ENCODE measurements around the gene KRTAP5-9. TPM values are rescaled to one million over a fixed set of nuclear protein-coding genes. Genes with fewer than 3 reads are reported as not detected.

The KRTAP5-9 gene
- total RNA-seq, 1 donor from 2014 or later: not detected

- H3K27me3 Mint-ChIP-seq (ENCODE audit: low read depth, unreplicated experiment): peaks cover 39% of the 10 kb centered on the region
- Histone ChIP-seq H3K4me2 (ENCODE audit: low read length) (no peak overlapping the region), H4K20me1 (ENCODE audit: insufficient read depth, low read length) (no peaks in the 10 kb centered on the region), H3K9me3 (ENCODE audit: insufficient read depth, low read depth, low read length) (no peaks in the 10 kb centered on the region), H2AFZ (ENCODE audit: low read depth, low read length) (no peak overlapping the region), H3K9ac (ENCODE audit: low read length) (no peak overlapping the region), H3K4me3 (ENCODE audit: insufficient read depth, low read depth, low read length) (no peak overlapping the region), H3K36me3 (ENCODE audit: insufficient read depth, low read length) (no peaks in the 10 kb centered on the region), H3K27me3 (ENCODE audit: insufficient read depth, low read length) (peaks cover 5% of the 10 kb centered on the region), H3K79me2 (ENCODE audit: insufficient read depth, low read length) (no peaks in the 10 kb centered on the region), H3K4me1 (ENCODE audit: insufficient read depth, low read length) (no peaks in the 10 kb centered on the region), H3K27ac (ENCODE audit: low read depth, low read length) (no peak overlapping the region)
- TF ChIP-seq EZH2 (IDR thresholded peaks at IDR 0.05; ENCODE audit: insufficient read depth, low read length): no peak
- TF ChIP-seq CTCF (IDR thresholded peaks at IDR 0.05; ENCODE audit: insufficient read depth, low read depth, low read length): no peak
- no peak overlapping the region for H3K27ac Mint-ChIP-seq (ENCODE audit: unreplicated experiment)
- no peaks in the 10 kb centered on the region for H3K36me3 Mint-ChIP-seq (ENCODE audit: low read depth, unreplicated experiment)
- H3K9me3 Mint-ChIP-seq (ENCODE audit: unreplicated experiment): peaks cover 6% of the 10 kb centered on the region
- no peak overlapping the region for H3K4me3 Mint-ChIP-seq (ENCODE audit: unreplicated experiment)
- no peak for DNase-seq (ENCODE audit: low read depth)
- H3K4me1 Mint-ChIP-seq (ENCODE audit: low read depth, unreplicated experiment): no peaks in the 10 kb centered on the region
- FAIRE-seq: no peak
Measured at GRCh38 chr11:71562120-71562519, 13.9 kb downstream of the KRTAP5-9 start.

GRCh38 chr11:71563406-71563805 is 15.2 kb downstream of the KRTAP5-9 start:
- no peak overlapping the region for H3K4me3 Mint-ChIP-seq (ENCODE audit: unreplicated experiment)
- peaks cover 51% of the 10 kb centered on the region for H3K27me3 Mint-ChIP-seq (ENCODE audit: low read depth, unreplicated experiment)
- Histone ChIP-seq H3K36me3 (ENCODE audit: insufficient read depth, low read length) (no peaks in the 10 kb centered on the region), H3K79me2 (ENCODE audit: insufficient read depth, low read length) (no peaks in the 10 kb centered on the region), H3K4me3 (ENCODE audit: insufficient read depth, low read depth, low read length) (no peak overlapping the region), H2AFZ (ENCODE audit: low read depth, low read length) (no peak overlapping the region), H3K27ac (ENCODE audit: low read depth, low read length) (no peak overlapping the region), H3K4me1 (ENCODE audit: insufficient read depth, low read length) (no peaks in the 10 kb centered on the region), H3K4me2 (ENCODE audit: low read length) (no peak overlapping the region), H3K27me3 (ENCODE audit: insufficient read depth, low read length) (peaks cover 2% of the 10 kb centered on the region), H3K9ac (ENCODE audit: low read length) (no peak overlapping the region), H3K9me3 (ENCODE audit: insufficient read depth, low read depth, low read length) (no peaks in the 10 kb centered on the region), H4K20me1 (ENCODE audit: insufficient read depth, low read length) (no peaks in the 10 kb centered on the region)
- no peak for TF ChIP-seq EZH2 (IDR thresholded peaks at IDR 0.05; ENCODE audit: insufficient read depth, low read length)
- peak; percentile 4 for TF ChIP-seq CTCF (IDR thresholded peaks at IDR 0.05; ENCODE audit: insufficient read depth, low read depth, low read length)
- no peaks in the 10 kb centered on the region for H3K4me1 Mint-ChIP-seq (ENCODE audit: low read depth, unreplicated experiment)
- FAIRE-seq (no peak), DNase-seq (ENCODE audit: low read depth) (peak; percentile 39)
- no peaks in the 10 kb centered on the region for H3K36me3 Mint-ChIP-seq (ENCODE audit: low read depth, unreplicated experiment)
- H3K27ac Mint-ChIP-seq (ENCODE audit: unreplicated experiment): no peak overlapping the region
- H3K9me3 Mint-ChIP-seq (ENCODE audit: unreplicated experiment): peaks cover 2% of the 10 kb centered on the region

- Mint-ChIP-seq H3K9me3 (ENCODE audit: unreplicated experiment) (peaks cover 2% of the 10 kb centered on the region), H3K4me1 (ENCODE audit: low read depth, unreplicated experiment) (no peaks in the 10 kb centered on the region), H3K27me3 (ENCODE audit: low read depth, unreplicated experiment) (peaks cover 55% of the 10 kb centered on the region), H3K36me3 (ENCODE audit: low read depth, unreplicated experiment) (no peaks in the 10 kb centered on the region), H3K4me3 (ENCODE audit: unreplicated experiment) (no peak overlapping the region), H3K27ac (ENCODE audit: unreplicated experiment) (no peak overlapping the region)
- no peaks in the 10 kb centered on the region for H3K4me1 ChIP-seq (ENCODE audit: insufficient read depth, low read length)
- DNase-seq (ENCODE audit: low read depth) (no peak), FAIRE-seq (no peak)
- H3K27ac ChIP-seq (ENCODE audit: low read depth, low read length): no peak overlapping the region
- H3K79me2 ChIP-seq (ENCODE audit: insufficient read depth, low read length): no peaks in the 10 kb centered on the region
- no peak overlapping the region for H3K4me2 ChIP-seq (ENCODE audit: low read length)
- H3K9me3 ChIP-seq (ENCODE audit: insufficient read depth, low read depth, low read length): no peaks in the 10 kb centered on the region
- no peaks in the 10 kb centered on the region for H4K20me1 ChIP-seq (ENCODE audit: insufficient read depth, low read length)
- peaks cover 2% of the 10 kb centered on the region for H3K27me3 ChIP-seq (ENCODE audit: insufficient read depth, low read length)
- no peak overlapping the region for H3K9ac ChIP-seq (ENCODE audit: low read length)
- no peak overlapping the region for H3K4me3 ChIP-seq (ENCODE audit: insufficient read depth, low read depth, low read length)
- H2AFZ ChIP-seq (ENCODE audit: low read depth, low read length): no peak overlapping the region
- no peak for TF ChIP-seq CTCF (IDR thresholded peaks at IDR 0.05; ENCODE audit: insufficient read depth, low read depth, low read length)
- no peak for TF ChIP-seq EZH2 (IDR thresholded peaks at IDR 0.05; ENCODE audit: insufficient read depth, low read length)
- H3K36me3 ChIP-seq (ENCODE audit: insufficient read depth, low read length): no peaks in the 10 kb centered on the region
Measured at GRCh38 chr11:71564430-71564829, 16.2 kb downstream of the KRTAP5-9 start.

Data from astrocyte (in vitro differentiated cells and primary cell).